Measurements from ENCODE around the gene UFD1.

DNA sequence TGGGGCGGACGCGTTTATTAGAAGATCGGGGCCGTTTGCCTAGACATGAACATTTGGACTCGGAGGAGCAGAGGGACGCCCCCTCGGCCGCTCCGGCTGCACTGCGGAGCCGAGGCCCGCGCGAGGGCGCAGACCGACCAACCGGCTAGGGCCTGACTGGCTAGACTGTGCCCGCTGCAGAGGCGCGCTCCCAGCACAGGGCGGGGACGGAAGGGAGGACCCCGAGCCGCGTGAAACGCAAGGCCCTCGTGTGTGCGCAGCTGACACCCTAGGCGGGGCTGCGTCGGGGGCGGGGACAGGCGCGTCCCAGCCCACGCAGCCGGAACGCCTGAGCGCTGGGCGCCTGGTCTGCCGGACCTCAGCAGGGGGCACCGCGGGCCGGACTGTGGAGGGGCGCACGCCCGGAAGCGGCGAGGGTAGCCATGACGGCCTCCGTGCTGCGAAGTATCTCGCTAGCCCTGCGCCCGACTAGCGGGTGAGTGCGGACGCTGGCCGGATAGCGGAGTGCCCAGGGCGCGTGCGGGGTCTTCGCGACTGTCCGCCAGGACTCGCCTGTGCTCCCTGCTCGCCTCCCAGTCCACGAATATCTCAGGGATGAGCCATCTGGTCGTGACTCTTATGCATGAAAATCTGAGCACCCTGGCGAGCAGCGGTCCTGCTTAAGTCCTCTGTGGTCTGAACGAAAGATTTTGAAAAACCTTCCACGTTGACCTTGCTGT lies 46.7 kb downstream of the UFD1 start, which contains the start of gene MRPL40:
- peak in 4 of 12 donors; percentile 15 to 28 (median 21) for TF ChIP-seq CTCF (IDR thresholded peaks at IDR 0.05)
- TF ChIP-seq POLR2A (IDR thresholded peaks at IDR 0.05): peak in 1 of 2 donors; percentile 86
